Measurements from ENCODE around the gene SPACA9.

- TF ChIP-seq CTCF (IDR thresholded peaks at IDR 0.05) (no peak), POLR2A (IDR thresholded peaks at IDR 0.05) (no peak)
Observed at GRCh38 chr9:132910376-132910775, 31.7 kb downstream of the SPACA9 start.
